ENCODE measurements around the gene IDH2. TPM values are rescaled to one million over a fixed set of nuclear protein-coding genes. Genes with fewer than 3 reads are reported as not detected.
A peak's percentile ranks its signal among the peaks of the same experiment; 100 is the strongest.

IDH2 gene
- total and polyA plus RNA-seq, 2 of the 4 experiments (the other 2 are of a cell fraction), result 84.9 to 118 TPM

DNA sequence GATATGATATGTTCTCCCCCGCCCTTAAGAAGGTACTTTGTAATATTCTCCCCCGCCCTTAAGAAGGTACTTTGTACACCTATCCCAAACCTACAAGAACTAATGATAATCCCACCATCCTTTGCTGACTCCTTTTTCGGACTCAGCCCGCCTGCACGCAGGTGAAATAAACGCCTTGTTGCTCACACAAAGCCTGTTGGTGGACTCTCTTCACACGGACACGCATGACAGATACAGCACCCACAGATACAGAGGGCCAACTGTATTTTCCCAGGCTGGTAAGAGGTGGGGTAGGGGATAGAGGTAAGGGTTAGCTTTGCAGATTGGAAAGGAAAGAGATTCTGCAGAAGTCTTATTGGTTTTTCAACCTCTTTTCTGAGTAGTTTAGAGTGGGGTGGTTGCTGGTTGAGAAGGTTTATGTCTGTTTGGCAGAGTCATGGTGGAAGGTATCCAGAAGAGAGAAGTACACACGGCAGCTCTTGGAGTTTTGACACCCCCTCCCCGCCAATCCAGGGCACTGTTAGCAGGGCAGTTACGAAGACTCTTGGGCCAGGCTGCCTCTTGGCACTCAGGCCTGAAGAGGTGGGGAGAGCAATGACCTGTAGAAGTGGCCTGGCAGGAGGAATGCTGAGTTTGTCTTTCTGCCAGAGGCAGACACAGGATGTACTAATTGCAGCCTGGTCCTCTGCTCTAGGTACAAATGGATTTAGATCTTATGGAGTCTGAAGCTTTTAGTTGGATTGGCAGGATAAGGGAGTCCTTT, 36.0 kb upstream of the IDH2 start:
- Histone ChIP-seq H3K27me3 (ENCODE audit: control insufficient read depth, insufficient read depth, low read length) (peaks cover 9% of the 10 kb centered on the region), H3K9ac (ENCODE audit: low read depth, low read length) (no peak overlapping the region), H3K4ac (ENCODE audit: low read depth, low read length) (no peak overlapping the region), H3K18ac (ENCODE audit: low read depth, low read length) (no peak overlapping the region), H2AK5ac (ENCODE audit: low read depth, low read length) (no peak overlapping the region), H3K27ac (ENCODE audit: insufficient read depth, low read length) (no peak overlapping the region), H3K23ac (ENCODE audit: low read depth, low read length) (no peak overlapping the region), H2AK9ac (replicated peaks; ENCODE audit: low read depth, low read length, poor library complexity) (no peak overlapping the region), H4K5ac (ENCODE audit: low read depth, low read length) (no peak overlapping the region), H4K8ac (ENCODE audit: low read depth in 2 of 2, low read length in 2 of 2) (no peak overlapping the region), H3K4me3 (ENCODE audit: insufficient read depth, low read depth, low read length) (no peak overlapping the region), H3K4me1 (ENCODE audit: control insufficient read depth, insufficient read depth, low read length) (peaks cover 3% of the 10 kb centered on the region), H4K20me1 (ENCODE audit: insufficient read depth, low read length) (no peaks in the 10 kb centered on the region), H2BK15ac (ENCODE audit: low read depth, low read length) (no peak overlapping the region), H3K36me3 (ENCODE audit: control insufficient read depth, insufficient read depth, low read length) (no peaks in the 10 kb centered on the region), H3K4me2 (ENCODE audit: low read depth, low read length) (no peak overlapping the region), H3K79me1 (ENCODE audit: low read depth in 1 of 2, low read length in 2 of 2) (no peaks in the 10 kb centered on the region), H3K56ac (ENCODE audit: extremely low read depth, insufficient read depth, low read length) (no peak overlapping the region), H3K14ac (replicated peaks; ENCODE audit: low read depth, low read length) (no peak overlapping the region), H2BK20ac (ENCODE audit: low read depth, low read length) (no peak overlapping the region), H3K9me3 (ENCODE audit: control insufficient read depth, insufficient read depth, low read length) (no peaks in the 10 kb centered on the region), H3K9me1 (ENCODE audit: insufficient read depth, low read length) (no peaks in the 10 kb centered on the region), H4K91ac (ENCODE audit: insufficient read depth, low read depth, low read length) (no peak overlapping the region), H2BK5ac (ENCODE audit: low read depth, low read length, poor library complexity, severe bottlenecking) (no peak overlapping the region), H2AFZ (replicated peaks; ENCODE audit: low read length, poor library complexity) (peak overlapping the region; percentile 23), H2BK120ac (ENCODE audit: low read depth, low read length) (no peak overlapping the region)
- no TSS peak for BruUV-seq (replicated peaks)
- ChIA-PET POLR2A (ENCODE audit: unreplicated experiment) (no interaction called here), CTCF (no interaction called here)
- ATAC-seq (ENCODE audit: low read depth) (no peak), DNase-seq (no peak)
- in situ Hi-C loops (cut with MboI; ENCODE audit: low sequenced_read_pairs) (no loop called here), intact Hi-C loops (cut with micrococcal nuclease) (no loop called here), dilution Hi-C loops (cut with HindIII; ENCODE audit: low sequenced_read_pairs, unreplicated experiment) (no loop called here)
- 94% methylated on average over 3 of the region's 11 CpGs; no CpG with 5 or more reads in 1 of the 2 experiments for WGBS, 2 experiments (ENCODE audit: extremely low coverage in 2 of 2, insufficient read length in 1 of 2)
- no peak for TF ChIP-seq RFX5 (IDR thresholded peaks at IDR 0.05; ENCODE audit: low read depth, low read length)
- TF ChIP-seq MAZ (IDR thresholded peaks at IDR 0.05; ENCODE audit: borderline replicate concordance, low read depth, low read length), result no peak
- TF ChIP-seq BHLHE40 (IDR thresholded peaks at IDR 0.05; ENCODE audit: low read depth, low read length), result no peak
- no peak for TF ChIP-seq MAFK (IDR thresholded peaks at IDR 0.05; ENCODE audit: low read depth, low read length)
- TF ChIP-seq MXI1 (IDR thresholded peaks at IDR 0.05; ENCODE audit: borderline replicate concordance, low read depth, low read length), result no peak
- TF ChIP-seq, protein P1, sequence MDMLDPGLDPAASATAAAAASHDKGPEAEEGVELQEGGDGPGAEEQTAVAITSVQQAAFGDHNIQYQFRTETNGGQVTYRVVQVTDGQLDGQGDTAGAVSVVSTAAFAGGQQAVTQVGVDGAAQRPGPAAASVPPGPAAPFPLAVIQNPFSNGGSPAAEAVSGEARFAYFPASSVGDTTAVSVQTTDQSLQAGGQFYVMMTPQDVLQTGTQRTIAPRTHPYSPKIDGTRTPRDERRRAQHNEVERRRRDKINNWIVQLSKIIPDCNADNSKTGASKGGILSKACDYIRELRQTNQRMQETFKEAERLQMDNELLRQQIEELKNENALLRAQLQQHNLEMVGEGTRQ (IDR thresholded peaks at IDR 0.05; ENCODE audit: low read depth, low read length), result no peak
- TF ChIP-seq NFE2L2 (IDR thresholded peaks at IDR 0.05; ENCODE audit: low read depth, low read length), result no peak
- no peak for TF ChIP-seq SMC3 (IDR thresholded peaks at IDR 0.05; ENCODE audit: low read depth, low read length)
- no peak for TF ChIP-seq CTCF (conservative IDR thresholded peaks at IDR 0.05; ENCODE audit: low read depth, low read length)
- no peak for TF ChIP-seq RCOR1 (IDR thresholded peaks at IDR 0.05; ENCODE audit: insufficient replicate concordance, low read length)
- no peak for TF ChIP-seq FOS (IDR thresholded peaks at IDR 0.05; ENCODE audit: low read depth, low read length)
- no peak for TF ChIP-seq CEBPB (IDR thresholded peaks at IDR 0.05; ENCODE audit: low read depth, low read length)
- no peak for TF ChIP-seq CHD1 (IDR thresholded peaks at IDR 0.05; ENCODE audit: low read depth, low read length)
- TF ChIP-seq, protein P2, sequence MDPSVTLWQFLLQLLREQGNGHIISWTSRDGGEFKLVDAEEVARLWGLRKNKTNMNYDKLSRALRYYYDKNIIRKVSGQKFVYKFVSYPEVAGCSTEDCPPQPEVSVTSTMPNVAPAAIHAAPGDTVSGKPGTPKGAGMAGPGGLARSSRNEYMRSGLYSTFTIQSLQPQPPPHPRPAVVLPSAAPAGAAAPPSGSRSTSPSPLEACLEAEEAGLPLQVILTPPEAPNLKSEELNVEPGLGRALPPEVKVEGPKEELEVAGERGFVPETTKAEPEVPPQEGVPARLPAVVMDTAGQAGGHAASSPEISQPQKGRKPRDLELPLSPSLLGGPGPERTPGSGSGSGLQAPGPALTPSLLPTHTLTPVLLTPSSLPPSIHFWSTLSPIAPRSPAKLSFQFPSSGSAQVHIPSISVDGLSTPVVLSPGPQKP (IDR thresholded peaks at IDR 0.05; ENCODE audit: borderline replicate concordance, low read depth, low read length), result no peak
- no peak for TF ChIP-seq RAD21 (IDR thresholded peaks at IDR 0.05; ENCODE audit: low read length)
- TF ChIP-seq POLR2A (IDR thresholded peaks at IDR 0.05; ENCODE audit: low read depth, low read length), result no peak
